ENCODE measurements around the gene DNAJC5G.
A peak's percentile ranks its signal among the peaks of the same experiment; 100 is the strongest.

GRCh38 chr2:27262379-27263286 lies 12.6 kb upstream of the DNAJC5G start, which contains the start of gene SLC30A3:
- no peak for TF ChIP-seq POLR2A (IDR thresholded peaks at IDR 0.05)
- TF ChIP-seq CTCF (IDR thresholded peaks at IDR 0.05): peak in 1 of 12 donors; percentile 19

Data from heart left ventricle (tissue), 13 donors.